ENCODE data around the gene CSRP1.

DNA sequence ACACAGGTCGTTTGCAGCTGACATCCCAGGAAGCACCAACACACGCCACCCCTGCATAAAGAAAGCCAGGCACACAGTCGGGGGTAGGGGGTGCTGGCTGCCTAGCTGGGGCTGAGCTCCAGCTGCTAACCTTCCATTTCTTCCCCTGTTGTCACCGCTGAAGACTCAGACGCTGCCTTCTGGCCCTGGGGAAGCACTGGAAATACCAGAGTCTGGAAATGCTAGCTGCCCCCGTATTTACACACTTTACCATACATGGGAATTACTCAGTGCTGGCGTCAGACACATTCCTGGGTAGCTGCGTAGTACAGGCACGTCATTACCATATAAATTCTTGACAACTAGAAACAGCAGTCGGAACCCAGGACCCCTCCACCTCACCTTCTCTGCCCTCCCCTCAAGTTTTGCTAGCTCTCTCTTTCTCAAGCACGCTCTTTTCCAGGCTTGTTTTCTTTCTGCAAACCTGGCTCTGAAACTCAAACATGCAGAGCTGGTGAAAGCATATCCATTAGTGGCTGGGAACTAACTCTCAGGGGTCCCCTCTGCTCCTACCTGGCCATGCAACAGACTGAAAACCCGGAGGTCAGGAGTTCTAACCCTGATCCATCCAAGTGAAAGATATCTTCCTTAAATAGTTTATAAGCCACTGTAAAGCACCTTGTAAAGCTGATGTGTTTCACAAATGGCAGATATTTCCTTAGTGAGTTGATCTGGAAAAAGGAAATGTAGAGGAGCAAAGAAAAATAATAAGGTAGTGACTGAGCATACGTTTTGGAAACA, 3.3 kb downstream of the CSRP1 start:
- TF ChIP-seq, protein P1, sequence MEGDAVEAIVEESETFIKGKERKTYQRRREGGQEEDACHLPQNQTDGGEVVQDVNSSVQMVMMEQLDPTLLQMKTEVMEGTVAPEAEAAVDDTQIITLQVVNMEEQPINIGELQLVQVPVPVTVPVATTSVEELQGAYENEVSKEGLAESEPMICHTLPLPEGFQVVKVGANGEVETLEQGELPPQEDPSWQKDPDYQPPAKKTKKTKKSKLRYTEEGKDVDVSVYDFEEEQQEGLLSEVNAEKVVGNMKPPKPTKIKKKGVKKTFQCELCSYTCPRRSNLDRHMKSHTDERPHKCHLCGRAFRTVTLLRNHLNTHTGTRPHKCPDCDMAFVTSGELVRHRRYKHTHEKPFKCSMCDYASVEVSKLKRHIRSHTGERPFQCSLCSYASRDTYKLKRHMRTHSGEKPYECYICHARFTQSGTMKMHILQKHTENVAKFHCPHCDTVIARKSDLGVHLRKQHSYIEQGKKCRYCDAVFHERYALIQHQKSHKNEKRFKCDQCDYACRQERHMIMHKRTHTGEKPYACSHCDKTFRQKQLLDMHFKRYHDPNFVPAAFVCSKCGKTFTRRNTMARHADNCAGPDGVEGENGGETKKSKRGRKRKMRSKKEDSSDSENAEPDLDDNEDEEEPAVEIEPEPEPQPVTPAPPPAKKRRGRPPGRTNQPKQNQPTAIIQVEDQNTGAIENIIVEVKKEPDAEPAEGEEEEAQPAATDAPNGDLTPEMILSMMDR (IDR thresholded peaks at IDR 0.05; ENCODE audit: insufficient read depth, low read length), result no peak
- TF ChIP-seq POLR2AphosphoS5 (IDR thresholded peaks at IDR 0.05; ENCODE audit: low read depth) (no peak), GABPA (IDR thresholded peaks at IDR 0.05; ENCODE audit: low read depth) (no peak)
- TF ChIP-seq, protein P2, sequence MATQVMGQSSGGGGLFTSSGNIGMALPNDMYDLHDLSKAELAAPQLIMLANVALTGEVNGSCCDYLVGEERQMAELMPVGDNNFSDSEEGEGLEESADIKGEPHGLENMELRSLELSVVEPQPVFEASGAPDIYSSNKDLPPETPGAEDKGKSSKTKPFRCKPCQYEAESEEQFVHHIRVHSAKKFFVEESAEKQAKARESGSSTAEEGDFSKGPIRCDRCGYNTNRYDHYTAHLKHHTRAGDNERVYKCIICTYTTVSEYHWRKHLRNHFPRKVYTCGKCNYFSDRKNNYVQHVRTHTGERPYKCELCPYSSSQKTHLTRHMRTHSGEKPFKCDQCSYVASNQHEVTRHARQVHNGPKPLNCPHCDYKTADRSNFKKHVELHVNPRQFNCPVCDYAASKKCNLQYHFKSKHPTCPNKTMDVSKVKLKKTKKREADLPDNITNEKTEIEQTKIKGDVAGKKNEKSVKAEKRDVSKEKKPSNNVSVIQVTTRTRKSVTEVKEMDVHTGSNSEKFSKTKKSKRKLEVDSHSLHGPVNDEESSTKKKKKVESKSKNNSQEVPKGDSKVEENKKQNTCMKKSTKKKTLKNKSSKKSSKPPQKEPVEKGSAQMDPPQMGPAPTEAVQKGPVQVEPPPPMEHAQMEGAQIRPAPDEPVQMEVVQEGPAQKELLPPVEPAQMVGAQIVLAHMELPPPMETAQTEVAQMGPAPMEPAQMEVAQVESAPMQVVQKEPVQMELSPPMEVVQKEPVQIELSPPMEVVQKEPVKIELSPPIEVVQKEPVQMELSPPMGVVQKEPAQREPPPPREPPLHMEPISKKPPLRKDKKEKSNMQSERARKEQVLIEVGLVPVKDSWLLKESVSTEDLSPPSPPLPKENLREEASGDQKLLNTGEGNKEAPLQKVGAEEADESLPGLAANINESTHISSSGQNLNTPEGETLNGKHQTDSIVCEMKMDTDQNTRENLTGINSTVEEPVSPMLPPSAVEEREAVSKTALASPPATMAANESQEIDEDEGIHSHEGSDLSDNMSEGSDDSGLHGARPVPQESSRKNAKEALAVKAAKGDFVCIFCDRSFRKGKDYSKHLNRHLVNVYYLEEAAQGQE (IDR thresholded peaks at IDR 0.05; ENCODE audit: insufficient replicate concordance, low read depth), result no peak

Measured in HL-60 (cell line).